Measurements from ENCODE around the gene DENND6B.

DNA sequence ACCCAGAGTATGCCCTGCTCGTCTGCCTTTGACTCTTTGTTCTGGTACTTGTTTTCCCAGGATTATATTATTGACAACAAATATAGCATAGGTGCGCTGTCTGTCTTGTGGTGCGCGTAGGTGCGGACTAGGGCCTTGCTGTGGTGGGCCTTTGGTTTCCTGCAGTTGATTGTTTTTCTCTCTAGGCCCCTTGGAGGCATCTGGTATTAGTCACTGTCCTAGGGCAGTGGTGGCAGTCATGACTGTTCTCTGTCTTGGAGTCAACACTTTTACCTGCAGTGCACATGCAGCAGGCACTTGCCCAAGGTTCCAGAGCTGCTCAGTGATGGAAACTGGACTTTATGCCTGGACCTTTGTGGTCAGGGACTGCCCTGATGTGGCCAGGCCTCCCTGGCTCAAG, 34.9 kb upstream of the DENND6B start:
- no peak for TF ChIP-seq CTCF (IDR thresholded peaks at IDR 0.05)
- TF ChIP-seq POLR2A (IDR thresholded peaks at IDR 0.05), result no peak
